IMR-90 (cell line): ENCODE results near the gene TBX1. TPM values are rescaled to one million over a fixed set of nuclear protein-coding genes. Genes with fewer than 3 reads are reported as not detected.

ENCODE experiments used
- ATAC-seq: fragments of 200-7000 bp; cut with Tn5 transposase; 2 replicates; pipeline ENCODE4 v1.9.1; 2020; ENCODE audit warnings: low read depth, mild to moderate bottlenecking, moderate library complexity
- BruUV-seq: library from RNA; stranded (reverse); fragments of 400-500 nt; replicated peaks from 2 replicates; lab custom pipeline; 2021; lab: Mats Ljungman, UMichigan
- CTCF ChIA-PET: fragments of 300-600 bp; formaldehyde crosslinking; extraction: SDS; loops from one replicate; lab custom pipeline; 2021; ENCODE audit warnings: antibody characterized with exemption; lab: Yijun Ruan, JAX
- POLR2A ChIA-PET: fragments of 300-600 bp; sonication (Branson Sonifier 250); formaldehyde crosslinking; loops from one replicate; lab custom pipeline; 2022; ENCODE audit warnings: antibody characterized with exemption; ENCODE audit not compliant: unreplicated experiment; lab: Charles Lee
- DNase-seq: peaks from one replicate; pipeline ENCODE4 v3.0.0; 2013
- H2AFZ ChIP-seq: replicated peaks from 2 replicates; pipeline ENCODE3; 2013; ENCODE audit warnings: low read length, mild to moderate bottlenecking; ENCODE audit not compliant: poor library complexity
- H2AK5ac ChIP-seq: 2 replicates; pipeline ENCODE4 v1.6.1; 2013; ENCODE audit warnings: low read depth, low read length, inconsistent platforms
- H2AK9ac ChIP-seq: replicated peaks from 2 replicates; pipeline ENCODE3; 2013; ENCODE audit warnings: mild to moderate bottlenecking, low read depth, low read length, moderate library complexity; ENCODE audit not compliant: poor library complexity
- H2BK120ac ChIP-seq: 2 replicates; pipeline ENCODE4 v1.6.1; 2013; ENCODE audit warnings: low read depth, low read length, inconsistent platforms
- H2BK15ac ChIP-seq: 3 replicates; pipeline ENCODE4 v1.6.1; 2013; ENCODE audit warnings: low read depth, low read length, inconsistent platforms
- H2BK20ac ChIP-seq: 2 replicates; pipeline ENCODE4 v1.6.1; 2013; ENCODE audit warnings: low read depth, mild to moderate bottlenecking, inconsistent platforms, low read length, moderate library complexity
- H2BK5ac ChIP-seq: 2 replicates; pipeline ENCODE4 v1.6.1; 2013; ENCODE audit warnings: mild to moderate bottlenecking, low read depth, low read length, inconsistent platforms; ENCODE audit not compliant: poor library complexity, severe bottlenecking
- H3K14ac ChIP-seq: replicated peaks from 2 replicates; pipeline ENCODE4 v1.6.1; 2013; ENCODE audit warnings: low read depth, low read length, inconsistent platforms
- H3K18ac ChIP-seq: 2 replicates; pipeline ENCODE4 v1.6.1; 2013; ENCODE audit warnings: low read depth, low read length, control low read depth
- H3K23ac ChIP-seq: 2 replicates; pipeline ENCODE4 v1.6.1; 2013; ENCODE audit warnings: low read depth, low read length, inconsistent platforms
- H3K27ac ChIP-seq: 2 replicates; pipeline ENCODE4 v1.5.1; 2013; ENCODE audit warnings: mild to moderate bottlenecking, control low read depth, low read length; ENCODE audit not compliant: insufficient read depth
- H3K27me3 ChIP-seq: 2 replicates; pipeline ENCODE4 v1.6.1; 2013; ENCODE audit warnings: low read length; ENCODE audit not compliant: control insufficient read depth, insufficient read depth
- H3K36me3 ChIP-seq: 2 replicates; pipeline ENCODE4 v1.6.1; 2013; ENCODE audit warnings: low read length, mixed read lengths; ENCODE audit not compliant: control insufficient read depth, insufficient read depth
- H3K4ac ChIP-seq: 2 replicates; pipeline ENCODE4 v1.6.1; 2013; ENCODE audit warnings: low read depth, low read length, inconsistent platforms
- H3K4me1 ChIP-seq: 2 replicates; pipeline ENCODE4 v1.6.1; 2013; ENCODE audit warnings: low read length, mixed read lengths; ENCODE audit not compliant: control insufficient read depth, insufficient read depth
- H3K4me2 ChIP-seq: 2 replicates; pipeline ENCODE4 v1.6.1; 2013; ENCODE audit warnings: low read depth, mild to moderate bottlenecking, control low read depth, low read length, moderate library complexity
- H3K4me3 ChIP-seq: 2 replicates; pipeline ENCODE4 v1.5.1; 2013; ENCODE audit warnings: low read depth, mild to moderate bottlenecking, control low read depth, low read length, moderate library complexity; ENCODE audit not compliant: insufficient read depth
- H3K56ac ChIP-seq: 2 replicates; pipeline ENCODE4 v1.6.1; 2013; ENCODE audit warnings: low read length, inconsistent platforms; ENCODE audit not compliant: insufficient read depth; ENCODE audit errors: extremely low read depth
- H3K79me1 ChIP-seq, 2 experiments: 2 replicates each; pipeline ENCODE4 v1.6.1; 2013; ENCODE audit warnings: low read length in 2 of 2, inconsistent platforms in 1 of 2, low read depth in 1 of 2
- H3K9ac ChIP-seq: 2 replicates; pipeline ENCODE4 v1.6.1; 2013; ENCODE audit warnings: low read depth, low read length, control low read depth
- H3K9me1 ChIP-seq: 2 replicates; pipeline ENCODE4 v1.6.1; 2013; ENCODE audit warnings: low read length, inconsistent platforms; ENCODE audit not compliant: insufficient read depth
- H3K9me3 ChIP-seq: 2 replicates; pipeline ENCODE4 v1.6.1; 2013; ENCODE audit warnings: low read length; ENCODE audit not compliant: control insufficient read depth, insufficient read depth
- H4K20me1 ChIP-seq: 2 replicates; pipeline ENCODE4 v1.6.1; 2013; ENCODE audit warnings: low read length, inconsistent platforms; ENCODE audit not compliant: insufficient read depth
- H4K5ac ChIP-seq: 2 replicates; pipeline ENCODE4 v1.6.1; 2013; ENCODE audit warnings: mild to moderate bottlenecking, low read depth, low read length, control low read depth
- H4K8ac ChIP-seq, 2 experiments: 2 replicates each; pipeline ENCODE4 v1.6.1; 2013; ENCODE audit warnings: low read depth in 2 of 2, low read length in 2 of 2, control low read depth in 1 of 2, inconsistent platforms in 1 of 2
- H4K91ac ChIP-seq: 2 replicates; pipeline ENCODE4 v1.6.1; 2013; ENCODE audit warnings: low read depth, low read length, inconsistent platforms; ENCODE audit not compliant: insufficient read depth
- FOS ChIP-seq: fragments of 150-350 bp; IDR thresholded peaks from 2 replicates; pipeline ENCODE4 v1.6.1; 2016; ENCODE audit warnings: low read depth, low read length
- MAZ ChIP-seq: IDR thresholded peaks from 2 replicates; pipeline ENCODE4 v1.6.1; 2012; ENCODE audit warnings: low read depth, mild to moderate bottlenecking, low read length, improper control_type of control experiment, moderate library complexity, borderline replicate concordance
- NFE2L2 ChIP-seq: fragments of 150-350 bp; IDR thresholded peaks from 2 replicates; pipeline ENCODE4 v1.6.1; 2016; ENCODE audit warnings: low read depth, mild to moderate bottlenecking, low read length
- RCOR1 ChIP-seq: IDR thresholded peaks from 2 replicates; pipeline ENCODE4 v1.6.1; 2012; ENCODE audit warnings: mild to moderate bottlenecking, low read length, improper control_type of control experiment; ENCODE audit not compliant: insufficient replicate concordance
- SMC3 ChIP-seq: fragments of 150-350 bp; IDR thresholded peaks from 2 replicates; pipeline ENCODE4 v1.6.1; 2016; ENCODE audit warnings: low read depth, mild to moderate bottlenecking, antibody characterized with exemption, low read length, moderate library complexity
- WGBS, 2 experiments: methylation state at CpG; one replicate each; pipeline versions ENCODE4 v1.1.5 to v1.1.7; 2013; ENCODE audit warnings: missing lambda C conversion rate in 2 of 2; ENCODE audit not compliant: insufficient read length in 1 of 2; ENCODE audit errors: extremely low coverage in 2 of 2; 5-methylcytosine and 5-hydroxymethylcytosine counted together
- dilution Hi-C: fragments of 300-500 bp; cut with HindIII; formaldehyde crosslinking; loops from one replicate; pipeline ENCODE4 v1.14.3; 2018; ENCODE audit warnings: low sequenced_read_pairs; ENCODE audit not compliant: unreplicated experiment
- in situ Hi-C: fragments of 300-500 bp; cut with MboI; formaldehyde crosslinking; loops from 3 replicates; pipeline ENCODE4 v1.14.3; 2019; ENCODE audit warnings: low sequenced_read_pairs, inconsistent platforms, mixed read lengths
- intact Hi-C: fragments of 100-400 bp; cut with micrococcal nuclease; formaldehyde crosslinking; loops from 2 replicates; pipeline ENCODE4 v1.10.0; 2022
- polyA plus RNA-seq, 3 experiments: library from polyadenylated mRNA; depleted of rRNA; stranded (reverse); fragments of >200 nt; gene quantifications; 2 replicates each; pipeline ENCODE4 v1.2.3, GENCODE V29; 2012; ENCODE audit warnings: low replicate concordance in 1 of 3
- total RNA-seq: library from RNA; depleted of rRNA; stranded (reverse); fragments of >200 nt; gene quantifications from 2 replicates; pipeline ENCODE4 v1.2.3, GENCODE V29; 2012

The TBX1 gene
- total and polyA plus RNA-seq, 2 of the 4 experiments (the other 2 are of a cell fraction): 0.03 TPM; not detected in 1

DNA sequence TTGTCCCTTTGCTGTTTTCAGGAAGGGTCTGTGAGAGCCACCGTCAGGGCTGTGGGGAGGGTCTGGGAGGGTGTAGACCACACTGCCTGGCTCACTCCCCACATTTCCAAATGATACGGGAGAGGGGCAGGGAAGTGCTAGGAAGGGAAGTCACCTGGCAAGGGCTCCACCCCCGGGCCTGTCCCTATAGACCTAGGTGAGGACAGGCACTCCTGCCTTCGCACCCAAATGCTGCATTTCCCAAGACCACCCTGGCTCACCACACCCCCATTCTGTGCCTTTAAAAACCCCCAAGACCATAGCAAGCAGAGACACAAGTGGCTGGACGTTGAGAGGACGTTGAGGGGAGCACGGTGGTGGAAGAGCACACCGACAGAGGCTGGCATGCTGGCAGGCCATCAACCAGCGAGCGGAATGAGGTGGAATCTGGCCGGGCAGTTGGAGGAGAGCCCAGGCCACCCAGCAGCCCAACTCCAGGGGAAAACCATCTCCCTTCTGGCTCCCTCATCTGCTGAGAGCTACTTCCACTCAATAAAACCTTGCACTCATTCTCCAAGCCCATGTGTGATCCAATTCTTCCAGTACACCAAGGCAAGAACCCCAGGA, 48.4 kb downstream of the TBX1 start:
- intact Hi-C loops: no loop called here
- in situ Hi-C loops: no loop called here
- peaks cover 7% of the 10 kb centered on the region; the same call in 1 of the 2 replicates for H3K9me1 ChIP-seq
- H4K91ac ChIP-seq: no peak overlapping the region
- H2BK5ac ChIP-seq: no peak overlapping the region
- dilution Hi-C loops: no loop called here
- H3K56ac ChIP-seq: no peak overlapping the region
- H2BK15ac ChIP-seq: no peak overlapping the region
- no peak overlapping the region for H3K18ac ChIP-seq
- H2AK5ac ChIP-seq: no peak overlapping the region
- H2BK120ac ChIP-seq: no peak overlapping the region
- WGBS, 2 experiments: 91% methylated on average over 3 of the region's 11 CpGs; no CpG with 5 or more reads in 1 of the 2 experiments
- ChIA-PET CTCF (no interaction called here), POLR2A (no interaction called here)
- TF ChIP-seq NFE2L2: no peak
- TF ChIP-seq FOS: no peak
- no peak for TF ChIP-seq MAZ
- no peak for TF ChIP-seq RCOR1
- no peak for TF ChIP-seq SMC3
- no peaks in the 10 kb centered on the region for H3K27me3 ChIP-seq
- ATAC-seq (no peak), DNase-seq (no peak)
- H3K4me1 ChIP-seq: peaks cover 14% of the 10 kb centered on the region
- 0 out of 2 replicates have a peak, but pooled peaks cover 5% of the 10 kb centered on the region for H4K20me1 ChIP-seq
- H3K4me3 ChIP-seq: no peak overlapping the region
- H4K8ac ChIP-seq: no peak overlapping the region
- no peak overlapping the region for H3K9ac ChIP-seq
- no peaks in the 10 kb centered on the region for H3K36me3 ChIP-seq
- H3K4me2 ChIP-seq: no peak overlapping the region
- no peak overlapping the region for H3K4ac ChIP-seq
- H4K5ac ChIP-seq: no peak overlapping the region
- H3K79me1 ChIP-seq: no peaks in the 10 kb centered on the region
- H3K27ac ChIP-seq: no peak overlapping the region
- no TSS peak for BruUV-seq
- no peak overlapping the region for H3K14ac ChIP-seq
- no peaks in the 10 kb centered on the region for H3K9me3 ChIP-seq
- H2AK9ac ChIP-seq: peak overlapping the region; percentile 37
- H2AFZ ChIP-seq: no peak overlapping the region
- no peak overlapping the region for H3K23ac ChIP-seq
- no peak overlapping the region for H2BK20ac ChIP-seq
